Measurements from ENCODE around the gene CCDC7. TPM values are rescaled to one million over a fixed set of nuclear protein-coding genes. Genes with fewer than 3 reads are reported as not detected.

CCDC7 gene
- total RNA-seq, 1 experiment from 2014 or later = 1.9 TPM

- Mint-ChIP-seq H3K27ac (no peak overlapping the region), H3K9me3 (no peaks in the 10 kb centered on the region; the same call in 1 of the 2 replicates), H3K36me3 (no peaks in the 10 kb centered on the region), H3K4me1 (no peaks in the 10 kb centered on the region), H3K4me3 (no peak overlapping the region), H3K27me3 (ENCODE audit: low read depth) (0 out of 2 replicates have a peak, but pooled peaks cover 2% of the 10 kb centered on the region)
- DNase-seq (ENCODE audit: low spot score) = no peak
- ChIA-PET CTCF (interaction anchor here (0.6 to 0.7 kb wide), 2 partner anchors 159 to 466 kb away, joined by 3 to 5 read pairs; no protein-coding TSS in a partner anchor), POLR2A (interaction anchor here (0.7 kb wide), 1 partner anchor 67 kb away, joined by 4 read pairs; no protein-coding TSS in a partner anchor)
- ATAC-seq = no peak
- no peak for TF ChIP-seq NFATC4 (CRISPR knock-in tag; IDR thresholded peaks at IDR 0.05)
- no peak for TF ChIP-seq ZSCAN18 (CRISPR knock-in tag; IDR thresholded peaks at IDR 0.05)
- no peak for TF ChIP-seq PRRX2 (CRISPR knock-in tag; IDR thresholded peaks at IDR 0.05)
- no peak for TF ChIP-seq NFE2L1 (CRISPR knock-in tag; IDR thresholded peaks at IDR 0.05)
- TF ChIP-seq ATF6 (CRISPR knock-in tag; IDR thresholded peaks at IDR 0.05) = no peak
- no peak for TF ChIP-seq MLX (CRISPR knock-in tag; IDR thresholded peaks at IDR 0.05)
- no peak for TF ChIP-seq E2F1 (CRISPR knock-in tag; IDR thresholded peaks at IDR 0.05)
- TF ChIP-seq CREB1 (CRISPR knock-in tag; IDR thresholded peaks at IDR 0.05) = no peak
- no peak for TF ChIP-seq IRF1 (CRISPR knock-in tag; IDR thresholded peaks at IDR 0.05)
- TF ChIP-seq ETV6 (CRISPR knock-in tag; IDR thresholded peaks at IDR 0.05) = no peak
- TF ChIP-seq JAZF1 (CRISPR knock-in tag; IDR thresholded peaks at IDR 0.05) = no peak
- no peak for TF ChIP-seq CREM (CRISPR knock-in tag; IDR thresholded peaks at IDR 0.05)
- no peak for TF ChIP-seq ELF4 (CRISPR knock-in tag; IDR thresholded peaks at IDR 0.05; ENCODE audit: low read depth)
- no peak for TF ChIP-seq MXD4 (CRISPR knock-in tag; IDR thresholded peaks at IDR 0.05; ENCODE audit: borderline replicate concordance)
- TF ChIP-seq NR1H2 (CRISPR knock-in tag; IDR thresholded peaks at IDR 0.05) = no peak
- TF ChIP-seq GTF2I (CRISPR knock-in tag; conservative IDR thresholded peaks at IDR 0.05) = no peak
- no peak for TF ChIP-seq NFYB (CRISPR knock-in tag; conservative IDR thresholded peaks at IDR 0.05; ENCODE audit: low read depth)
- TF ChIP-seq AFF4 (CRISPR knock-in tag; IDR thresholded peaks at IDR 0.05; ENCODE audit: borderline replicate concordance) = no peak
- no peak for TF ChIP-seq ZNF121 (CRISPR knock-in tag; IDR thresholded peaks at IDR 0.05)
These were observed 43.4 kb upstream of the CCDC7 start for GRCh38 chr10:32402499-32402898.
